ENCODE data around the gene EMP1.

The EMP1 gene

DNA sequence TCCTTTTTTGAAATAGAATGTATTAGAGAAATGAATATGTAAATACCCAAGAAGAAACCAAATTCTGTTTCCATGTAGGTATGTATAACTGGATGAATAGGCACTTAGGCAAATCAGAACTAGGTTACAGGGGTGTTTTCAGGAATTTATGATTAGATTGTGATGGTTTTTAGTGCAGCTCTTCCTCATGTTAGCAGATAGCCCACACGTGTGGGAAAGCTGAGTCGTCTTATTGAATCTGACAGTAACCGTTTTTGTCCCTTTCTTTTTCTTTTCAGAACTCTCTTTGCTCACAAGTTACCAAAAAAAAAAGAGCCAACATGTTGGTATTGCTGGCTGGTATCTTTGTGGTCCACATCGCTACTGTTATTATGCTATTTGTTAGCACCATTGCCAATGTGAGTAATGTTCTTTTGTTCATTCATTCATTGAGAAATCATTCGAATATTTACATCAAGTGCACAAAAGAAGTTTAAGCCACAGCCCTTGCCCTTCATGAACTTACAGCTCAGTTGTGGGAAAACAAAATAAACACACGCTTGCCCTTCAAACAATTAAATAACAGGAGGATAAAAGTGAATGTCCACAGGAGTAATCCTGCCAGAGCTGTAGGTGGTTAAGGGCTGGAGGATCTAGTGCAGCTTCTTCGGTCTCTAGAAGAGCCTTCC, 14.8 kb downstream of the EMP1 start:
- TF ChIP-seq, protein P1, sequence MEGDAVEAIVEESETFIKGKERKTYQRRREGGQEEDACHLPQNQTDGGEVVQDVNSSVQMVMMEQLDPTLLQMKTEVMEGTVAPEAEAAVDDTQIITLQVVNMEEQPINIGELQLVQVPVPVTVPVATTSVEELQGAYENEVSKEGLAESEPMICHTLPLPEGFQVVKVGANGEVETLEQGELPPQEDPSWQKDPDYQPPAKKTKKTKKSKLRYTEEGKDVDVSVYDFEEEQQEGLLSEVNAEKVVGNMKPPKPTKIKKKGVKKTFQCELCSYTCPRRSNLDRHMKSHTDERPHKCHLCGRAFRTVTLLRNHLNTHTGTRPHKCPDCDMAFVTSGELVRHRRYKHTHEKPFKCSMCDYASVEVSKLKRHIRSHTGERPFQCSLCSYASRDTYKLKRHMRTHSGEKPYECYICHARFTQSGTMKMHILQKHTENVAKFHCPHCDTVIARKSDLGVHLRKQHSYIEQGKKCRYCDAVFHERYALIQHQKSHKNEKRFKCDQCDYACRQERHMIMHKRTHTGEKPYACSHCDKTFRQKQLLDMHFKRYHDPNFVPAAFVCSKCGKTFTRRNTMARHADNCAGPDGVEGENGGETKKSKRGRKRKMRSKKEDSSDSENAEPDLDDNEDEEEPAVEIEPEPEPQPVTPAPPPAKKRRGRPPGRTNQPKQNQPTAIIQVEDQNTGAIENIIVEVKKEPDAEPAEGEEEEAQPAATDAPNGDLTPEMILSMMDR (IDR thresholded peaks at IDR 0.05; ENCODE audit: low read depth, low read length), result no peak

DNA sequence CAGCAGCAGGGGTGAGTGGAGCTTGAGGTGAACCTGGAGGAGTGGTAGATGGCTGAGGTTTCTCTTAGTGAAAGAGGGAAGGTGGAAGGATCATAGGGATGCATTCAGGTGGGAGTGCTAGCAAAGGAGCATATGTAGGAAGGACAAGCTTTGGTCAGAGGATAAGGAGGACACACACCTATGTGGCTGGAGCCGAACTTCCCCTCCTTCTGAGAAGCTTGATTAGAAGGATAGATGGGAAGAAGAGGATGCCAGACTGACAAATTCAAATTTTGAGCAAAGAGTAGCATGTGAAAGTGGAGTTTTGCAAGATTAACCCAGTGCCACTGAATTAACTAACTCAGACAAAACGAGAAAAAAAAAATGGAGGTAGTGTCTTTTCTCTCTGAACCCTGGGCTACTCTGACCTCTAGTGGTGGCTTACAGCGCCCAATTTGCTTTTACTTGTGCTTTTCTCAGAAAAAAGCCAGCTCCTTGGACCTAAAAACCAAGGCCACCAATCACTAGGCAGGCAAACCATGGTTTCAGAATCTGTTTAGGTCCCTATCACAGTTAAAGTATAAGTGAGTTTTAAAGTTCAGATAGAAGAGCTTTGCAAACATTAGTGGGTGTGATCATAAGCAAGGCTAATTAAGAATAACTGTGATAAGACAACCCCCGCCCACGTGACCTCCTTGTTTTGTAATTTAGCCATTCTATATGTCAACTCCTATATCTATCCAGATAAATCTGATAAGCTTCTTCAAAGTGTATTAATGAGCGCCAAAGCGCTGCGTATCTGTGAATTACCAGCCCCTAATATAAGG, 15.5 kb downstream of the EMP1 start:
- TF ChIP-seq, protein P1 (IDR thresholded peaks at IDR 0.05; ENCODE audit: low read depth, low read length), result peak; percentile 59
- no peak overlapping the region for H3K4me3 ChIP-seq (ENCODE audit: low read depth, low read length)

More for the DNA sequence above, 14.8 kb downstream of the EMP1 start:
- no peak overlapping the region for H3K4me3 ChIP-seq (ENCODE audit: low read depth, low read length)

DNA sequence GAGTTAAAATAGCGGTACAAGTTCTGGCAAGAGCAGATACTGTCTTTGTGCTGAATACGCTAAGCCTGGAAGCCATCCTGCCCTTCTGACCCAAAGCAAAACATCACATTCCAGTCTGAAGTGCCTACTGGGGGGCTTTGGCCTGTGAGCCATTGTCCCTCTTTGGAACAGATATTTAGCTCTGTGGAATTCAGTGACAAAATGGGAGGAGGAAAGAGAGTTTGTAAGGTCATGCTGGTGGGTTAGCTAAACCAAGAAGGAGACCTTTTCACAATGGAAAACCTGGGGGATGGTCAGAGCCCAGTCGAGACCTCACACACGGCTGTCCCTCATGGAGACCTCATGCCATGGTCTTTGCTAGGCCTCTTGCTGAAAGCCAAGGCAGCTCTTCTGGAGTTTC, 18.5 kb downstream of the EMP1 start:
- no peak overlapping the region for H3K4me3 ChIP-seq (ENCODE audit: low read depth, low read length)
- TF ChIP-seq, protein P1 (IDR thresholded peaks at IDR 0.05; ENCODE audit: low read depth, low read length), result no peak

DNA sequence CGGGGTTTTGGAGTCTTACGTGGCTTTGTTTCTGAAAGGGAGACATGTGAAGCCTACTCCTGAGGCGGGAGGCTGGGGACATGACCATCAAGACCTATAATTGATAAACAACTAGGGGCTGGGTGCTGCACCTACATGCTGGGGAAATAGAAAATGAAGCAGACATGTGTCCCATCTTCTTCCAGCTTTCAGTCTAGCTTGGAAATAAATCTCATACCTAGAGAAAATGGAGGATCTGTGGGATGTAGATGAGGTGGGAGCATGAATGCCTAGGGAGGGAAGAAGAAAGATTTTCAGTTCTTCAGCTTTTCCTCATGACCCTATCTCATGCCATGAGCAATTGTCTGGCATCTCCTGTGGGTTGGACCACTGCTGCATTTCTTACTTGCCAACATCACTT, 22.1 kb downstream of the EMP1 start:
- H3K4me3 ChIP-seq (ENCODE audit: low read depth, low read length), result no peak overlapping the region
- TF ChIP-seq, protein P1 (IDR thresholded peaks at IDR 0.05; ENCODE audit: low read depth, low read length), result no peak

DNA sequence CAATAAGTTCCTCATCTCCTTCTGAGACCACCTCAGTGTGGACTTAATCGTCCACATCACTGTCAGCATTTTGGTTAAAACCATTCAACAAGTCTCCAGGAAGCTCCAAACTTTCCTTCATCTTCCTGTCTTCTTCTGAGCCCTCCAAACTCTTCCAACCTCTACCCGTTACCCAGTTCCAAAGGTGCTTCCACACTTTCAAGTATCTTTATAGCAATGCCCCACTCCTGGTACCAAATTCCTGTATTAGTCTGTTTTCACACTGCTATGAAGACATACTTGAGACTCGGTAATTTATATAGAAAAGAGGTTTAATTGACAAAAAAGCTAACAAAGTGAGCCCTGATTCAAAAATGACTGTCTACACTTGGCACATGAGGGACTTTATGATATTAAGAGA, 22.8 kb downstream of the EMP1 start:
- H3K4me3 ChIP-seq (ENCODE audit: low read depth, low read length), result no peak overlapping the region
- TF ChIP-seq, protein P1 (IDR thresholded peaks at IDR 0.05; ENCODE audit: low read depth, low read length), result no peak

DNA sequence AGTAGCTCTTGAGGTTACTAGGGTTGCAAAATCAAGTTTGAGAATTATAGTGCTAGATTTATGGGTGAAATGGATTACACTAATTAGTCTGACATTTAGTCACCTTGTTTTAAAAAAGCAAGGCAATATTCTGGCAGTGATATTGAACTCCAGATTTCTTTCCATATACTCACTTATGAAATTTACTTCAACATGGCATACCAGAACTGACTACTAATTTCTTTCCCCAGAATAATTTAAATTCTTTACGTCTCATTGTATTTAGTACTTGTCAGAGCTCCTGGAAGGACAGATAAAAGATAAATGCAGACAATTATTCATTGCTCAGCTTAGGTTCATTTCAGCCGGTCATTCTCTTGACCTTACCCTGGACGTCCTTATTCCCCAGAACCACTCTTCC, 24.3 kb downstream of the EMP1 start:
- H3K4me3 ChIP-seq (ENCODE audit: low read depth, low read length), result no peak overlapping the region
- TF ChIP-seq, protein P1 (IDR thresholded peaks at IDR 0.05; ENCODE audit: low read depth, low read length), result no peak

DNA sequence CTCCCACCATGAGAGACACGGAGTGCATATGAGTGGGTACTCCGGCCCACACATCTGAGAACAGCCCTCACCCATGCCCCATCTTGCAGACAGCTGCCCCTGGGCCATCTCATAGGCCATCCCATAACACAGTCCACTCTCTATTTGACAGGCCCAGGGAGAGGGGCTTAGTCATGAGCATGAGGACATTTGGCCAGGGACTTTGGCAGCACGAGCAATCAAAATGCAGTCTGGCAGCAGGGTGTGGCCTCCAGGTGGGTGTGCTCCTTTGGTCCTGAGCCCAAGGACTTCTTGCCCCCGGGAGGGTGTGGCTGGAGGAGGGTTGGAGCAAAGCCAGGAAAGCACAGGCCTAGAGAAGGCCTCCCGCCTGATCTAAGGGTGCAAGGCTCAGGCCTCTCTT, 25.6 kb downstream of the EMP1 start:
- TF ChIP-seq, protein P1 (IDR thresholded peaks at IDR 0.05; ENCODE audit: low read depth, low read length), result no peak
- no peak overlapping the region for H3K4me3 ChIP-seq (ENCODE audit: low read depth, low read length)

All from WI38 (cell line).